Fibroblast of lung (primary cell): ENCODE measurements around the gene CLEC16A. TPM values are rescaled to one million over a fixed set of nuclear protein-coding genes. Genes with fewer than 3 reads are reported as not detected.

Experiments used
- DNase-seq, 2 donors: peaks; one replicate each; pipeline versions ENCODE4 v3.0.0 to v3.0.0-alpha.2; 2010; ENCODE audit warnings: low read depth in 2 of 2
- H2AFZ ChIP-seq: 2 replicates; pipeline ENCODE4 v1.5.1; 2012; ENCODE audit warnings: low read length, control low read depth, inconsistent platforms
- H3K27ac ChIP-seq: 2 replicates; pipeline ENCODE4 v1.5.1; 2011; ENCODE audit warnings: low read length, control low read depth; ENCODE audit not compliant: insufficient read depth
- H3K27me3 ChIP-seq: 2 replicates; pipeline ENCODE4 v1.5.1; 2011; ENCODE audit warnings: mild to moderate bottlenecking, low read length; ENCODE audit not compliant: control insufficient read depth, insufficient read depth
- H3K36me3 ChIP-seq: 2 replicates; pipeline ENCODE4 v1.5.1; 2011; ENCODE audit warnings: low read length; ENCODE audit not compliant: control insufficient read depth, insufficient read depth
- H3K4me1 ChIP-seq: 2 replicates; pipeline ENCODE4 v1.5.1; 2011; ENCODE audit warnings: low read length; ENCODE audit not compliant: control insufficient read depth, insufficient read depth; ENCODE audit errors: extremely low read depth
- H3K4me2 ChIP-seq: 2 replicates; pipeline ENCODE4 v1.5.1; 2011; ENCODE audit warnings: low read length, control low read depth; ENCODE audit not compliant: insufficient read depth; ENCODE audit errors: extremely low read depth
- H3K4me3 ChIP-seq, 4 experiments: fragments of 200-600 bp in 1 of 4; sonication (generic) in 1 of 4; replicated peaks in 1 of 4; 2 replicates each; pipeline ENCODE4 v1.5.1; 2011 to 2016; ENCODE audit warnings: low read length in 4 of 4, low read depth in 3 of 4, mild to moderate bottlenecking in 3 of 4, control low read depth in 2 of 4, inconsistent platforms in 1 of 4, mixed read lengths in 1 of 4; ENCODE audit not compliant: insufficient read depth in 1 of 4; ENCODE audit errors: control extremely low read depth in 1 of 4
- H3K79me2 ChIP-seq: 2 replicates; pipeline ENCODE4 v1.5.1; 2012; ENCODE audit warnings: mild to moderate bottlenecking, low read length, inconsistent platforms; ENCODE audit not compliant: control insufficient read depth, insufficient read depth
- H3K9ac ChIP-seq: 2 replicates; pipeline ENCODE4 v1.5.1; 2011; ENCODE audit warnings: mild to moderate bottlenecking, low read length, control low read depth; ENCODE audit not compliant: insufficient read depth
- H3K9me3 ChIP-seq: 2 replicates; pipeline ENCODE4 v1.5.1; 2012; ENCODE audit warnings: low read depth, low read length; ENCODE audit not compliant: control insufficient read depth, insufficient read depth
- H4K20me1 ChIP-seq: 2 replicates; pipeline ENCODE4 v1.5.1; 2011; ENCODE audit warnings: low read length; ENCODE audit not compliant: control insufficient read depth, insufficient read depth; ENCODE audit errors: extremely low read depth
- CTCF ChIP-seq, 2 donors: IDR thresholded peaks in 1 of 2; conservative IDR thresholded peaks in 1 of 2; 1 replicate in 1 of 2; 2 replicates in 1 of 2; pipeline ENCODE4 v1.5.1; 2011 to 2012; ENCODE audit warnings: low read length in 2 of 2, control low read depth in 1 of 2, inconsistent platforms in 1 of 2, low read depth in 1 of 2, mild to moderate bottlenecking in 1 of 2
- EZH2 ChIP-seq: IDR thresholded peaks from 2 replicates; pipeline ENCODE4 v1.5.1; 2012; ENCODE audit warnings: low read length, control low read depth, mild to moderate bottlenecking; ENCODE audit errors: missing control alignments
- polyA plus RNA-seq, 2 donors: library from polyadenylated mRNA; depleted of rRNA in 1 of 2; stranded (reverse) in 1 of 2; unstranded in 1 of 2; fragments of >200 nt; gene quantifications; 2 replicates each; pipeline ENCODE4 v1.2.1, GENCODE V29; 2011 to 2012; ENCODE audit warnings: missing spikeins in 1 of 2
- total RNA-seq: library from RNA; depleted of rRNA; stranded (reverse); fragments of >200 nt; gene quantifications from 2 replicates; pipeline ENCODE4 v1.2.1, GENCODE V29; 2014

CLEC16A gene
- total and polyA plus RNA-seq, 2 donors (not counting 1 experiment from before 2014, with no cell fraction given), result 9.1 to 22.0 TPM

DNA sequence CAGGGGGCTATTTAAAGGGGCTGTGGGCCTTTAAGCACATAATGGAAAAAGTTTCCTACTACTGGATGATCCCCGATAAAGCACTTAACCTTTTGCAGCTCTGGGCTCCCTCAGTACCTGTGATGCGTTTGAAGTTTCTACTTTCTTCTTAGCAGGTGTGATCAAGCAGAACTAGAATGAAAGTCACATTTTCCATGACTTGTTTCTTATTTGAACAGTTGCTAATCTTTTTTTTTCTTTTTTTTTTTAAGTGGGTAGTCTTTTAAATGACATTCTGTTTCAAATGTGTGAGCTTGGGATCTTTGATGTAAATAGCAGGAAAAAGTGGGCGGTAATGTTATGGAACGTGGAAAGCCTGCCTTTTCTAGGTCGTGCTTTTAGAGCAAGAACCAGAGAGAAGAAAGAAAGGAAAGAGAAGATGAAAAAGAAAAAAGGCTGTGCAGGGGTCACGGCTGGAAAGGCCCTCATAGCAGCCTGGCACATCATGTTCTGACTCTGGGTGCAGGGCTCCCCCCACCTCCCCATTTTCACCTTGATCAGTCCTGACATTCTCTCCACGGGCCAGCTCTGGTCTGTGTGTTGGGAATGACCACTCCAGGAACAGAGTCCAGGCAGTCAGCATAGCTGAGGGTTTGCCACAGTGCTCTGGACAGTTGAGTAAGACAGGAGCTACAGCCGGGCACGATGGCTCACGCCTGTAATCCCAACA, 150.6 kb downstream of the CLEC16A start:
- DNase-seq, result no peak
- H3K4me1 ChIP-seq, result peaks cover 34% of the 10 kb centered on the region
- no peak overlapping the region for H3K9ac ChIP-seq
- TF ChIP-seq EZH2, result no peak
- no peak for TF ChIP-seq CTCF (conservative IDR thresholded peaks at IDR 0.05 in 1 of 2, IDR thresholded peaks at IDR 0.05 in 1 of 2; ENCODE audit: low read depth in 1 of 2, low read length in 2 of 2)
- no peaks in the 10 kb centered on the region for H3K79me2 ChIP-seq
- H3K27me3 ChIP-seq, result no peaks in the 10 kb centered on the region
- no peaks in the 10 kb centered on the region for H4K20me1 ChIP-seq
- H3K27ac ChIP-seq, result no peak overlapping the region
- no peak overlapping the region for H2AFZ ChIP-seq
- H3K4me3 ChIP-seq, result no peak overlapping the region
- no peaks in the 10 kb centered on the region for H3K9me3 ChIP-seq
- H3K4me2 ChIP-seq, result no peak overlapping the region
- H3K36me3 ChIP-seq, result no peaks in the 10 kb centered on the region

DNA sequence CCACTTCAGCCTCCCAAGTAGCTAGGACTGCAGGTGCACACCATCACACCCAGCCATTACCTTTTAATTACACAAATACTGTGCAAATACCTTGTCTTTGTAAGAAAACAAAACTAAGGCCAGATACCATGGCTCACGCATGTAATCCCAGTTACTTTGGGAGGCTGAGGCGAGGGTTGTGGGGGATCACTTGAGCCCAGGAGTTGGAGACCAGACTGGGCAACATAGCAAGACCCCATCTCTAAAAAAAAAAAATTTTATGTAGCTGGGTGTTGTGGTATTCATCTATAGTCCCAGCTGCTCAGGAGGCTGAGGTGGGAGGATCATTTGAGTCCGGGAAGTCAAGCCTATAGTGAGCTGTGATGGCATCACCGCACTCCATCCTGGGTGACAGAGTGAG, 151.6 kb downstream of the CLEC16A start:
- Histone ChIP-seq H4K20me1 (no peaks in the 10 kb centered on the region), H3K9me3 (no peaks in the 10 kb centered on the region), H3K4me3 (no peak overlapping the region), H3K36me3 (no peaks in the 10 kb centered on the region), H3K27me3 (no peaks in the 10 kb centered on the region), H3K4me1 (peaks cover 31% of the 10 kb centered on the region), H2AFZ (no peak overlapping the region), H3K4me2 (no peak overlapping the region), H3K27ac (no peak overlapping the region), H3K9ac (no peak overlapping the region), H3K79me2 (no peaks in the 10 kb centered on the region)
- no peak for DNase-seq
- TF ChIP-seq CTCF (conservative IDR thresholded peaks at IDR 0.05 in 1 of 2, IDR thresholded peaks at IDR 0.05 in 1 of 2; ENCODE audit: low read depth in 1 of 2, low read length in 2 of 2), result no peak
- TF ChIP-seq EZH2, result no peak

- Histone ChIP-seq H3K4me3 (no peak overlapping the region), H3K9me3 (no peaks in the 10 kb centered on the region), H3K4me2 (no peak overlapping the region), H3K36me3 (no peaks in the 10 kb centered on the region), H3K9ac (no peak overlapping the region), H3K4me1 (peaks cover 31% of the 10 kb centered on the region), H2AFZ (no peak overlapping the region), H4K20me1 (no peaks in the 10 kb centered on the region), H3K27ac (no peak overlapping the region), H3K79me2 (no peaks in the 10 kb centered on the region), H3K27me3 (no peaks in the 10 kb centered on the region)
- TF ChIP-seq CTCF (conservative IDR thresholded peaks at IDR 0.05 in 1 of 2, IDR thresholded peaks at IDR 0.05 in 1 of 2; ENCODE audit: low read depth in 1 of 2, low read length in 2 of 2) (no peak), EZH2 (no peak)
- no peak for DNase-seq
Measured at GRCh38 chr16:11097094-11097786, 152.9 kb downstream of the CLEC16A start.
